Glutamatergic neuron (in vitro differentiated cells): ENCODE results near the gene CCL15. TPM values are rescaled to one million over a fixed set of nuclear protein-coding genes. Genes with fewer than 3 reads are reported as not detected.

Experiments
- DNase-seq: peaks from one replicate; pipeline ENCODE4 v3.0.0; 2022
- H3K27ac Mint-ChIP-seq: one replicate; pipeline ENCODE4 v1.8.0; 2020; ENCODE audit warnings: mild to moderate bottlenecking, mixed read lengths, inconsistent platforms; ENCODE audit not compliant: unreplicated experiment
- H3K27me3 Mint-ChIP-seq: one replicate; pipeline ENCODE4 v1.8.0; 2020; ENCODE audit warnings: mild to moderate bottlenecking, moderate library complexity, mixed read lengths, inconsistent platforms; ENCODE audit not compliant: unreplicated experiment
- H3K36me3 Mint-ChIP-seq: one replicate; pipeline ENCODE4 v1.8.0; 2020; ENCODE audit warnings: mild to moderate bottlenecking, mixed read lengths, inconsistent platforms; ENCODE audit not compliant: unreplicated experiment
- H3K4me1 Mint-ChIP-seq: one replicate; pipeline ENCODE4 v1.8.0; 2020; ENCODE audit warnings: mild to moderate bottlenecking, low read depth, mixed read lengths, inconsistent platforms; ENCODE audit not compliant: unreplicated experiment
- H3K4me3 Mint-ChIP-seq: one replicate; pipeline ENCODE4 v1.8.0; 2020; ENCODE audit warnings: mild to moderate bottlenecking, mixed read lengths, inconsistent platforms; ENCODE audit not compliant: unreplicated experiment
- H3K9me3 Mint-ChIP-seq: one replicate; pipeline ENCODE4 v1.8.0; 2020; ENCODE audit warnings: mild to moderate bottlenecking, moderate library complexity, mixed read lengths, inconsistent platforms; ENCODE audit not compliant: unreplicated experiment
- total RNA-seq: library from RNA; stranded (reverse); fragmentation: NEBNext Ultra II Directional; extraction: Animal tissue kit (Norgen Biotek cat#: 25700); gene quantifications from one replicate; pipeline ENCODE4 v1.2.1, GENCODE V29; 2021; ENCODE audit not compliant: unreplicated experiment
- TF ChIP-seq, protein P1 (sequence below): fragments of 200-600 bp; sonication (generic); IDR thresholded peaks from one replicate; pipeline ENCODE4 v1.5.0; 2021; ENCODE audit not compliant: partially characterized antibody, unreplicated experiment

Gene CCL15
- total RNA-seq, 1 donor from 2014 or later = not detected

DNA sequence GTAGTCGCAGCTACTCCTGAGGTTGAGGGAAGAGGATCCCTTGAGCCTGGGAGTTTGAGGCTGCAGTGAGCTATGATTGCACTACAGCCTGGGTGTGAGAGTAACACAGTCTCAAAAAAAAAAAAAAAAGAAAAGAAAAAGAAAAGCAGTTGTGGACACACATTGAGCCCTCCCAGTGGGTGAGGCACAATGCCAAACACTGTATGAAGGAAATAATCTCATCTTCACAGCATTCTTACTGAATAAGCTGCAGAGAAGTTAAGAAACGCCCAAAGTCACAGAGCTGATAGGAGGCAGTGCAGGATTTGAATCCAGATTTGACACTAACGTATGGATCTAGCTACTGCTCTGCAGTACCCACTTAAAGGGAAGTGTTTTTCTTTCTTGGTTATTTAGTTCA, 52.0 kb downstream of the CCL15 start:
- H3K4me1 Mint-ChIP-seq = no peaks in the 10 kb centered on the region
- TF ChIP-seq, protein P1, sequence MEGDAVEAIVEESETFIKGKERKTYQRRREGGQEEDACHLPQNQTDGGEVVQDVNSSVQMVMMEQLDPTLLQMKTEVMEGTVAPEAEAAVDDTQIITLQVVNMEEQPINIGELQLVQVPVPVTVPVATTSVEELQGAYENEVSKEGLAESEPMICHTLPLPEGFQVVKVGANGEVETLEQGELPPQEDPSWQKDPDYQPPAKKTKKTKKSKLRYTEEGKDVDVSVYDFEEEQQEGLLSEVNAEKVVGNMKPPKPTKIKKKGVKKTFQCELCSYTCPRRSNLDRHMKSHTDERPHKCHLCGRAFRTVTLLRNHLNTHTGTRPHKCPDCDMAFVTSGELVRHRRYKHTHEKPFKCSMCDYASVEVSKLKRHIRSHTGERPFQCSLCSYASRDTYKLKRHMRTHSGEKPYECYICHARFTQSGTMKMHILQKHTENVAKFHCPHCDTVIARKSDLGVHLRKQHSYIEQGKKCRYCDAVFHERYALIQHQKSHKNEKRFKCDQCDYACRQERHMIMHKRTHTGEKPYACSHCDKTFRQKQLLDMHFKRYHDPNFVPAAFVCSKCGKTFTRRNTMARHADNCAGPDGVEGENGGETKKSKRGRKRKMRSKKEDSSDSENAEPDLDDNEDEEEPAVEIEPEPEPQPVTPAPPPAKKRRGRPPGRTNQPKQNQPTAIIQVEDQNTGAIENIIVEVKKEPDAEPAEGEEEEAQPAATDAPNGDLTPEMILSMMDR = no peak
- no peak overlapping the region for H3K27ac Mint-ChIP-seq
- H3K4me3 Mint-ChIP-seq = no peak overlapping the region
- H3K36me3 Mint-ChIP-seq = no peaks in the 10 kb centered on the region
- H3K27me3 Mint-ChIP-seq = peaks cover 2% of the 10 kb centered on the region
- no peaks in the 10 kb centered on the region for H3K9me3 Mint-ChIP-seq
- no peak for DNase-seq

DNA sequence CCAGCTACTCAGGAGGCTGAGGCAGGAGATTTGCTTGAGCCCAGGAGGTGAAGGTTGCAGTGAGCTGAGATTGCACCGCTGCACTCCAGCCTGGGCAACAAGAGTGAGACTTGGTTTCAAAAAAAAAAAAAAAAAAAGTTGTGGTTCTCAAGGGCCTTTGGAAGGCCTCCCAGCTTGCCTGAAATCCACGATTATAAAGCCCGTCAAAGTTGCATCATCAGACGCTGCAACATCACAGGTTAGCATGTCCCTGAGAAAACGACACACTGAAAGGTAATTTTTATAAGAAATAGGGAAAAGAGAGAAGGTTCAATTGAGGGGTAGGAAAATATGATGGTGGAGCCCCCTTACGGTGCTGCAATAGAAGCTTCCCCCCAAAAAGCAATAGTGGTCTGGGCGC, 53.3 kb downstream of the CCL15 start:
- TF ChIP-seq, protein P1 = no peak
- Mint-ChIP-seq H3K27me3 (peaks cover 4% of the 10 kb centered on the region), H3K4me1 (no peaks in the 10 kb centered on the region), H3K27ac (no peak overlapping the region), H3K9me3 (no peaks in the 10 kb centered on the region), H3K36me3 (no peaks in the 10 kb centered on the region), H3K4me3 (no peak overlapping the region)
- DNase-seq = no peak

Other genes with a start within 250 kb of the CCL15 start
- 0.27 TPM for gene GAS2L2, start 248.3 kb downstream of the CCL15 start, total RNA-seq
- gene C17orf50, start 240.7 kb downstream of the CCL15 start, total RNA-seq = not detected
- gene MMP28, start 205.9 kb downstream of the CCL15 start, total RNA-seq = 0.49 TPM
- gene TAF15, start 192.1 kb downstream of the CCL15 start, total RNA-seq = 180 TPM
- gene HEATR9, start 132.7 kb downstream of the CCL15 start, total RNA-seq = not detected
- gene CCL5, start 121.2 kb downstream of the CCL15 start, total RNA-seq = not detected
- not detected for gene RDM1, start 70.8 kb downstream of the CCL15 start, total RNA-seq
- gene LYZL6, start 57.8 kb downstream of the CCL15 start, total RNA-seq = not detected
- gene CCL16, start 20.1 kb downstream of the CCL15 start, total RNA-seq = not detected
- gene CCL14, start 14.8 kb downstream of the CCL15 start, total RNA-seq = not detected
- gene CCL23, start 16.4 kb upstream of the CCL15 start, total RNA-seq = not detected
- gene CCL18, start 62.7 kb upstream of the CCL15 start, total RNA-seq = not detected
- gene CCL3, start 88.6 kb upstream of the CCL15 start, total RNA-seq = not detected
- gene CCL4, start 102.3 kb upstream of the CCL15 start, total RNA-seq = not detected
- 37.3 TPM for gene TBC1D3B, start 175.1 kb upstream of the CCL15 start, total RNA-seq
- 6.3 TPM for gene CCL3L1, start 195.2 kb upstream of the CCL15 start, total RNA-seq
- not detected for gene CCL4L2, start 209.5 kb upstream of the CCL15 start, total RNA-seq